HEK293 (cell line): ENCODE results near the gene MYCN.

Source experiments
- ZBTB21 ChIP-seq: fragments of 450-650 bp; formaldehyde crosslinking; IDR thresholded peaks from 2 replicates; pipeline ENCODE4 v1.5.1; 2017; ENCODE audit warnings: missing biosample characterization, missing genetic modification characterization
- ZFP3 ChIP-seq: fragments of 450-650 bp; formaldehyde crosslinking; IDR thresholded peaks from 2 replicates; pipeline ENCODE4 v1.5.1; 2016; ENCODE audit warnings: low read depth, missing biosample characterization, missing genetic modification characterization
- ZNF501 ChIP-seq: fragments of 450-650 bp; formaldehyde crosslinking; IDR thresholded peaks from 2 replicates; pipeline ENCODE4 v1.5.1; 2016; ENCODE audit warnings: missing biosample characterization, missing genetic modification characterization
- ZNF707 ChIP-seq: fragments of 450-650 bp; formaldehyde crosslinking; IDR thresholded peaks from 2 replicates; pipeline ENCODE4 v1.5.1; 2016; ENCODE audit warnings: missing biosample characterization, missing genetic modification characterization
- TF ChIP-seq, protein P1 (sequence below): fragments of 450-650 bp; formaldehyde crosslinking; IDR thresholded peaks from 2 replicates; pipeline ENCODE4 v1.5.1; 2016; ENCODE audit warnings: missing biosample characterization, missing genetic modification characterization
- TF ChIP-seq, protein P2 (sequence below): fragments of 450-650 bp; formaldehyde crosslinking; IDR thresholded peaks from 2 replicates; pipeline ENCODE4 v1.5.1; 2017; ENCODE audit warnings: missing biosample characterization, mild to moderate bottlenecking, missing genetic modification characterization, moderate library complexity
- TF ChIP-seq, protein P3 (sequence below): fragments of 450-650 bp; formaldehyde crosslinking; IDR thresholded peaks from 2 replicates; pipeline ENCODE4 v1.5.1; 2016; ENCODE audit warnings: missing biosample characterization, missing genetic modification characterization

DNA sequence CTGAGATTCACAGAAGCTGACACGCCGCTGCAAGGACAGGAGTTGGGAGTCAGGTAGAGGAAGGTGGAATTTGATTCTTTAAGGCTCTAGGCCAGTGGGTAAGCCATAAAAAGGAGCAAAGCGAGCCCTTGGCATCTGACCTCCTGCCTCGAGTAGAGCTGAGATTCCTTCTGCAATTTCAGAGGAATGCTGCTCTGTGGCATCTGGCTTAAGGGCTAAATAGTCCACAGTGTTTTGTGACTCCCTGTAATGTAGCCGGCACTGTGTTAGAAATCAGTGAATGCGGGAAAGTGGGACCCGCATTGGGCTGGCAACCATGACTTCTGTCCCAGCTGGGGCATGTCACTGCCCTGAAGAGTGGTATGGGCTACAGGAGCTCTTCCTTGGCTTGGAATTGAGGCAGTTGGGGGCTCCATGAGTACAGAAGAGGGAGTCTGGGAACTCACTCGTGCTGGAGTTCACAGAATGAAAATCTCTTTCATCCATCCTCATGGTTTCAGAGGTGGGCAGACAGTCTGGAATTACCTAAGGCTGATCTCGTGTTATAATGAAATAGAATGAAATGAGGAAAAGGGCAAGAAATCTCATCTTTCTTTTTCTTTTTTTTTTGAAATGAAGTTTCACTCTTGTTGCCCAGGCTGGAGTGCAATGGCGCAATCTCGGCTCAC lies 12.7 kb upstream of the MYCN start:
- TF ChIP-seq ZBTB21 (tag by site-specific recombination), result no peak
- TF ChIP-seq, protein P1, sequence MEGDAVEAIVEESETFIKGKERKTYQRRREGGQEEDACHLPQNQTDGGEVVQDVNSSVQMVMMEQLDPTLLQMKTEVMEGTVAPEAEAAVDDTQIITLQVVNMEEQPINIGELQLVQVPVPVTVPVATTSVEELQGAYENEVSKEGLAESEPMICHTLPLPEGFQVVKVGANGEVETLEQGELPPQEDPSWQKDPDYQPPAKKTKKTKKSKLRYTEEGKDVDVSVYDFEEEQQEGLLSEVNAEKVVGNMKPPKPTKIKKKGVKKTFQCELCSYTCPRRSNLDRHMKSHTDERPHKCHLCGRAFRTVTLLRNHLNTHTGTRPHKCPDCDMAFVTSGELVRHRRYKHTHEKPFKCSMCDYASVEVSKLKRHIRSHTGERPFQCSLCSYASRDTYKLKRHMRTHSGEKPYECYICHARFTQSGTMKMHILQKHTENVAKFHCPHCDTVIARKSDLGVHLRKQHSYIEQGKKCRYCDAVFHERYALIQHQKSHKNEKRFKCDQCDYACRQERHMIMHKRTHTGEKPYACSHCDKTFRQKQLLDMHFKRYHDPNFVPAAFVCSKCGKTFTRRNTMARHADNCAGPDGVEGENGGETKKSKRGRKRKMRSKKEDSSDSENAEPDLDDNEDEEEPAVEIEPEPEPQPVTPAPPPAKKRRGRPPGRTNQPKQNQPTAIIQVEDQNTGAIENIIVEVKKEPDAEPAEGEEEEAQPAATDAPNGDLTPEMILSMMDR, result no peak
- TF ChIP-seq ZFP3 (tag by site-specific recombination), result no peak
- TF ChIP-seq ZNF501 (tag by site-specific recombination), result no peak
- TF ChIP-seq, protein P2, sequence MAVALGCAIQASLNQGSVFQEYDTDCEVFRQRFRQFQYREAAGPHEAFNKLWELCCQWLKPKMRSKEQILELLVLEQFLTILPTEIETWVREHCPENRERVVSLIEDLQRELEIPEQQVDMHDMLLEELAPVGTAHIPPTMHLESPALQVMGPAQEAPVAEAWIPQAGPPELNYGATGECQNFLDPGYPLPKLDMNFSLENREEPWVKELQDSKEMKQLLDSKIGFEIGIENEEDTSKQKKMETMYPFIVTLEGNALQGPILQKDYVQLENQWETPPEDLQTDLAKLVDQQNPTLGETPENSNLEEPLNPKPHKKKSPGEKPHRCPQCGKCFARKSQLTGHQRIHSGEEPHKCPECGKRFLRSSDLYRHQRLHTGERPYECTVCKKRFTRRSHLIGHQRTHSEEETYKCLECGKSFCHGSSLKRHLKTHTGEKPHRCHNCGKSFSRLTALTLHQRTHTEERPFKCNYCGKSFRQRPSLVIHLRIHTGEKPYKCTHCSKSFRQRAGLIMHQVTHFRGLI (tag by site-specific recombination), result no peak
- TF ChIP-seq ZNF707, result no peak
- TF ChIP-seq, protein P3, sequence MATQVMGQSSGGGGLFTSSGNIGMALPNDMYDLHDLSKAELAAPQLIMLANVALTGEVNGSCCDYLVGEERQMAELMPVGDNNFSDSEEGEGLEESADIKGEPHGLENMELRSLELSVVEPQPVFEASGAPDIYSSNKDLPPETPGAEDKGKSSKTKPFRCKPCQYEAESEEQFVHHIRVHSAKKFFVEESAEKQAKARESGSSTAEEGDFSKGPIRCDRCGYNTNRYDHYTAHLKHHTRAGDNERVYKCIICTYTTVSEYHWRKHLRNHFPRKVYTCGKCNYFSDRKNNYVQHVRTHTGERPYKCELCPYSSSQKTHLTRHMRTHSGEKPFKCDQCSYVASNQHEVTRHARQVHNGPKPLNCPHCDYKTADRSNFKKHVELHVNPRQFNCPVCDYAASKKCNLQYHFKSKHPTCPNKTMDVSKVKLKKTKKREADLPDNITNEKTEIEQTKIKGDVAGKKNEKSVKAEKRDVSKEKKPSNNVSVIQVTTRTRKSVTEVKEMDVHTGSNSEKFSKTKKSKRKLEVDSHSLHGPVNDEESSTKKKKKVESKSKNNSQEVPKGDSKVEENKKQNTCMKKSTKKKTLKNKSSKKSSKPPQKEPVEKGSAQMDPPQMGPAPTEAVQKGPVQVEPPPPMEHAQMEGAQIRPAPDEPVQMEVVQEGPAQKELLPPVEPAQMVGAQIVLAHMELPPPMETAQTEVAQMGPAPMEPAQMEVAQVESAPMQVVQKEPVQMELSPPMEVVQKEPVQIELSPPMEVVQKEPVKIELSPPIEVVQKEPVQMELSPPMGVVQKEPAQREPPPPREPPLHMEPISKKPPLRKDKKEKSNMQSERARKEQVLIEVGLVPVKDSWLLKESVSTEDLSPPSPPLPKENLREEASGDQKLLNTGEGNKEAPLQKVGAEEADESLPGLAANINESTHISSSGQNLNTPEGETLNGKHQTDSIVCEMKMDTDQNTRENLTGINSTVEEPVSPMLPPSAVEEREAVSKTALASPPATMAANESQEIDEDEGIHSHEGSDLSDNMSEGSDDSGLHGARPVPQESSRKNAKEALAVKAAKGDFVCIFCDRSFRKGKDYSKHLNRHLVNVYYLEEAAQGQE (tag by site-specific recombination), result no peak
